Lower lobe of right lung (tissue), 2 donors: ENCODE data around the gene PTRHD1. TPM values are rescaled to one million over a fixed set of nuclear protein-coding genes. Genes with fewer than 3 reads are reported as not detected.

Experiments
- ATAC-seq, 2 donors: fragments of 200-7000 bp; cut with Tn5 transposase; one replicate each; pipeline ENCODE4 v1.9.1; 2020 to 2022; ENCODE audit warnings: mild to moderate bottlenecking in 2 of 2, moderate library complexity in 2 of 2
- DNase-seq: peaks from one replicate; pipeline ENCODE4 v3.0.0-alpha.2; 2020
- H3K27ac ChIP-seq: fragments of 200-600 bp; one replicate; pipeline ENCODE4 v1.8.0; 2022
- H3K27me3 ChIP-seq: fragments of 200-600 bp; one replicate; pipeline ENCODE4 v1.8.0; 2022; ENCODE audit warnings: low read depth
- H3K36me3 ChIP-seq: fragments of 200-600 bp; one replicate; pipeline ENCODE4 v1.8.0; 2022; ENCODE audit warnings: mild to moderate bottlenecking
- H3K4me1 ChIP-seq: fragments of 200-600 bp; one replicate; pipeline ENCODE4 v1.8.0; 2022
- H3K4me3 ChIP-seq: fragments of 200-600 bp; one replicate; pipeline ENCODE4 v1.8.0; 2022; ENCODE audit warnings: mild to moderate bottlenecking
- H3K9me3 ChIP-seq: fragments of 200-600 bp; one replicate; pipeline ENCODE4 v1.8.0; 2022
- CTCF ChIP-seq: fragments of 200-600 bp; IDR thresholded peaks from one replicate; pipeline ENCODE4 v1.8.0; 2022; ENCODE audit warnings: antibody characterized with exemption, mild to moderate bottlenecking
- intact Hi-C: fragments of 100-400 bp; cut with DNase I; formaldehyde crosslinking; loops from one replicate; pipeline ENCODE4 v1.11.0; 2022
- long read RNA-seq: library from polyadenylated mRNA; unstranded; transcript quantifications from one replicate; pipeline ENCODE4 v2.0.0, GENCODE V29; 2021
- total RNA-seq: library from RNA; stranded (reverse); fragmentation: NEBNext Ultra II Directional; extraction: Animal tissue kit (Norgen Biotek cat#: 25700); gene quantifications from one replicate; pipeline ENCODE4 v1.2.1, GENCODE V29; 2021
- donor health status: DM: no; HTN: yes; CAD: no; lungs with severe emphysema.

Gene PTRHD1
- 24.6 TPM for total RNA-seq
- long read RNA-seq, transcript PTRHD1-201 (2 exons, 1,105 nt): major isoform, 30 of 30 reads
- long read RNA-seq, partial matches to known transcripts: 0 of 30 reads
- long read RNA-seq, other reads (novel, unspliced or antisense): 0 of 30 reads

DNA sequence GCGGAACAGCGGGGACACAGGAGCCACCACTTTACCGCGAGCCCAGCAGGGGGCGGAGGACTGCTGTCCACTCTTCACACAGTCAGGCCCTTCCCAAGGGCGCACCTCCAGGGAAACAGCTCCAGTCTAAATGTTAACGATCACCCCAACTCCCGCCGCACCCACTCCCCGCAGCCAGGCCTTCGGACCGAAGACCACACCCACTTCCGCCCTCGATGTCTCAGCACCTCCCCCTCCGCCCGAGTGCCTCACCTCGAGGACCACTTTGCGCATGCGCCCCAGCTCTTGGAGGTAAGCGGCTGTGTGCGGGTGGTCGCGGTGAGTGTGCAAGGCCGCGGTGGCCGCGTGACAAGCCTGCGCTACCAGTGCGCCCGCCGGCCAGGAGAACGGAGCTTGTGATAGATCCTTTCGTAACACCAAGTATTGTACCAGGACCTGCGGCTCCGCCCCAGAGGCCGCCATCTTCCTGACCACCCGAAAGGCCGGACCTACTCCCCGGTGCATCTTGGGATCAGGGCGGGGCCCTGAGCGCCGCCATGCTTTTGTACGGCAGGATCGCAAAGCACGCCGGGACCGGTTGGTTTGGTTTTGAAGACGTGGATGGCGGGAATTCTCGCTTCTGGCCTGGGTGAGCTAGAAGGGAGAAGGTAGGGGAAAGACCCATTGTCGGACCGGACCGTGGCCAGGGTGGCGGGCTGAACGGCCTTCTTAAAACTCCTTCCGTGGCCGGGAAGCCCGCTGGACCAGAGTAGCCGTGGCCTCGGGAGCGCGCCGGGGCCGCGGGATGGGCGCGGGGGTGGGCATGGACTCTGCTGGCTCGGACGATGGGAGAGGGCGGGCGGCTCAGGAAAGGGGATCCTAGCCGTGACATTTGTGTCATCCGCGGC, at the start of gene PTRHD1, which contains the start of gene CENPO:
PTRHD1 (minus strand) TSS at position 518 of the 887 bp plus-strand sequence; CDS start at position 504, 14 bp downstream.
CENPO (plus strand) TSS at position 552 of the 887 bp plus-strand sequence. CDS start 495 bp downstream, outside the sequence.
- TF ChIP-seq CTCF: peak; percentile 65
- peaks cover 4% of the 10 kb centered on the region for H3K36me3 ChIP-seq
- intact Hi-C loops: no loop called here
- H3K27ac ChIP-seq: peak within 1 kb of the TSS; percentile 100
- peak; percentile 98 to 99 for ATAC-seq
- H3K27me3 ChIP-seq: no peaks in the 10 kb centered on the region
- DNase-seq: peak; percentile 99
- H3K4me1 ChIP-seq: peaks cover 20% of the 10 kb centered on the region
- H3K4me3 ChIP-seq: peak within 1 kb of the TSS; percentile 80
- H3K9me3 ChIP-seq: no peaks in the 10 kb centered on the region

- intact Hi-C loops: no loop called here
- DNase-seq: peak; percentile 18
- H3K4me1 ChIP-seq: no peaks in the 10 kb centered on the region
- H3K36me3 ChIP-seq: peaks cover 19% of the 10 kb centered on the region
- no peaks in the 10 kb centered on the region for H3K9me3 ChIP-seq
- no peak overlapping the region for H3K27ac ChIP-seq
- no peak for ATAC-seq
- TF ChIP-seq CTCF: no peak
- no peak overlapping the region for H3K4me3 ChIP-seq
- H3K27me3 ChIP-seq: no peaks in the 10 kb centered on the region
Observed at GRCh38 chr2:24842081-24843050, 49.2 kb upstream of the PTRHD1 start.

GRCh38 chr2:24840962-24841945, 48.1 kb upstream of the PTRHD1 start:
- no peaks in the 10 kb centered on the region for H3K27me3 ChIP-seq
- no peak overlapping the region for H3K27ac ChIP-seq
- no peaks in the 10 kb centered on the region for H3K4me1 ChIP-seq
- no peak overlapping the region for H3K4me3 ChIP-seq
- no peak for ATAC-seq
- peaks cover 19% of the 10 kb centered on the region for H3K36me3 ChIP-seq
- intact Hi-C loops: no loop called here
- no peak for DNase-seq
- no peak for TF ChIP-seq CTCF
- H3K9me3 ChIP-seq: no peaks in the 10 kb centered on the region

DNA sequence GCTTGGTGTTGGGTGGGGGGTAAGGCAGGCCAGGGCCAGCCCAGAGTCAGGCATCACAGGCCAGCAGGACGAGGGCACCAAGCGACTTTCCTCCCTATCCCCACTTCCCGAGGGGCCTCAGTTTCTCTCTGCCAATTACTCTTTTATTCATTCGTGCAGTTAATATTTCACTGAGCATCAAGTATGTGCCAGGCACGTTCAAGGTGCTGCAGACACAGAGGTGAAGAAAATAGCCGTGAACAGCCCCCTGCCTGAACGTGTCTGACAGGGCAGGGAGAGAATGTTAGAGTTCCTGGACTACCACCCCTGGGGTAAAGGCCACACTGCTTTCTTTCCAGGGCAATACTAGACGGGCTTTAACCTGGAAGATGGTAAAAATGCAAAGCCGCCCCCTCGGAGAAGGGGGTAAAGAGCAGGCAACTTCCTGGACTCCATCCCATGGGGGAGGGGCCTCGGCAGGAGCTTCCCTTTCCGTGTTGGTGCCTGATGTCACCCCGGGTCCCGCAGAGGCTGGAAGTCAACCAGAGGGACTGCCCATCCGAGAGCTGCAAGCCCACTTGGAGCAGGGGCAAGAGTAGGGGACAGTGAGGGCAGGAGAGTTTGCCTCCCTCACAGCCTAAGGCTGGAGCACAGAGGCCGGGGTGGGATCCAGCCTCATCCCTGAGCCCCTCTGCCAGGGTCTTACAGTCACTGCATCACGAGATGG, 47.1 kb upstream of the PTRHD1 start:
- no peak overlapping the region for H3K27ac ChIP-seq
- no peak overlapping the region for H3K4me3 ChIP-seq
- no peaks in the 10 kb centered on the region for H3K27me3 ChIP-seq

More for the DNA sequence above, 47.1 kb upstream of the PTRHD1 start:
- Histone ChIP-seq H3K9me3 (no peaks in the 10 kb centered on the region), H3K4me1 (no peaks in the 10 kb centered on the region), H3K36me3 (peaks cover 19% of the 10 kb centered on the region)
- DNase-seq: no peak
- no peak for ATAC-seq
- intact Hi-C loops: no loop called here
- no peak for TF ChIP-seq CTCF
